Measurements from ENCODE around the gene CRYBG1. TPM values are rescaled to one million over a fixed set of nuclear protein-coding genes. Genes with fewer than 3 reads are reported as not detected.
"Not testable (repeated sequence)": the region's sequence is repeated elsewhere in the genome, so short reads cannot be mapped to it uniquely, and the experiment has no call there.

Gene CRYBG1
- total RNA-seq, 1 experiment from 2014 or later, result not detected

GRCh38 chr6:106534564-106534982 is 174.1 kb downstream of the CRYBG1 start:
- DNase-seq (ENCODE audit: low spot score), result no peak
- in situ Hi-C loops (cut with HindIII; ENCODE audit: low sequenced_read_pairs), result no loop called here

GRCh38 chr6:106535012-106535411 is 174.5 kb downstream of the CRYBG1 start:
- DNase-seq (ENCODE audit: low spot score), result no peak
- in situ Hi-C loops (cut with HindIII; ENCODE audit: low sequenced_read_pairs), result no loop called here

- in situ Hi-C loops (cut with HindIII; ENCODE audit: low sequenced_read_pairs), result no loop called here
- no peak for DNase-seq (ENCODE audit: low spot score)
Observed at GRCh38 chr6:106536357-106536756, 175.8 kb downstream of the CRYBG1 start.

- in situ Hi-C loops (cut with HindIII; ENCODE audit: low sequenced_read_pairs), result no loop called here
- no peak for DNase-seq (ENCODE audit: low spot score)
Observed at GRCh38 chr6:106536851-106537250, 176.3 kb downstream of the CRYBG1 start.

- in situ Hi-C loops (cut with HindIII; ENCODE audit: low sequenced_read_pairs), result no loop called here
- no peak for DNase-seq (ENCODE audit: low spot score)
Observed at GRCh38 chr6:106537662-106538061, 177.1 kb downstream of the CRYBG1 start.

- in situ Hi-C loops (cut with HindIII; ENCODE audit: low sequenced_read_pairs), result no loop called here
- no peak for DNase-seq (ENCODE audit: low spot score)
Observed at GRCh38 chr6:106538145-106538544, 177.6 kb downstream of the CRYBG1 start.

GRCh38 chr6:106539936-106540335 is 179.4 kb downstream of the CRYBG1 start:
- in situ Hi-C loops (cut with HindIII; ENCODE audit: low sequenced_read_pairs), result no loop called here
- DNase-seq (ENCODE audit: low spot score), result no peak

- in situ Hi-C loops (cut with HindIII; ENCODE audit: low sequenced_read_pairs), result no loop called here
Observed at GRCh38 chr6:106540432-106540831, 179.9 kb downstream of the CRYBG1 start.

GRCh38 chr6:106540907-106541306 is 180.4 kb downstream of the CRYBG1 start:
- in situ Hi-C loops (cut with HindIII; ENCODE audit: low sequenced_read_pairs), result no loop called here
- DNase-seq (ENCODE audit: low spot score), result no peak

More at GRCh38 chr6:106540432-106540831, 179.9 kb downstream of the CRYBG1 start:
- no peak for DNase-seq (ENCODE audit: low spot score)

- DNase-seq (ENCODE audit: low spot score), result no peak
- in situ Hi-C loops (cut with HindIII; ENCODE audit: low sequenced_read_pairs), result no loop called here
Observed at GRCh38 chr6:106546261-106546690, 185.8 kb downstream of the CRYBG1 start.

GRCh38 chr6:106546691-106547414 is 186.3 kb downstream of the CRYBG1 start:
- no peak for DNase-seq (ENCODE audit: low spot score)
- in situ Hi-C loops (cut with HindIII; ENCODE audit: low sequenced_read_pairs), result no loop called here

GRCh38 chr6:106547601-106548453 is 187.3 kb downstream of the CRYBG1 start:
- no peak for DNase-seq (ENCODE audit: low spot score)
- in situ Hi-C loops (cut with HindIII; ENCODE audit: low sequenced_read_pairs), result no loop called here

GRCh38 chr6:106548926-106549455 is 188.5 kb downstream of the CRYBG1 start:
- DNase-seq (ENCODE audit: low spot score); in situ Hi-C loops (cut with HindIII; ENCODE audit: low sequenced_read_pairs): not testable (repeated sequence)

GRCh38 chr6:106549521-106549920 is 189.0 kb downstream of the CRYBG1 start:
- DNase-seq (ENCODE audit: low spot score), result no peak
- in situ Hi-C loops (cut with HindIII; ENCODE audit: low sequenced_read_pairs), result no loop called here

- in situ Hi-C loops (cut with HindIII; ENCODE audit: low sequenced_read_pairs), result no loop called here
- no peak for DNase-seq (ENCODE audit: low spot score)
Observed at GRCh38 chr6:106551155-106551554, 190.6 kb downstream of the CRYBG1 start.

- in situ Hi-C loops (cut with HindIII; ENCODE audit: low sequenced_read_pairs), result no loop called here
- DNase-seq (ENCODE audit: low spot score), result no peak
Observed at GRCh38 chr6:106553440-106553839, 192.9 kb downstream of the CRYBG1 start.

- no peak for DNase-seq (ENCODE audit: low spot score)
- in situ Hi-C loops (cut with HindIII; ENCODE audit: low sequenced_read_pairs), result no loop called here
Observed at GRCh38 chr6:106555767-106556166, 195.2 kb downstream of the CRYBG1 start.

- in situ Hi-C loops (cut with HindIII; ENCODE audit: low sequenced_read_pairs), result no loop called here
- peak; percentile 11 for DNase-seq (ENCODE audit: low spot score)
Observed at GRCh38 chr6:106556368-106556960, 195.9 kb downstream of the CRYBG1 start.

GRCh38 chr6:106557837-106558236 is 197.3 kb downstream of the CRYBG1 start:
- DNase-seq (ENCODE audit: low spot score), result no peak
- in situ Hi-C loops (cut with HindIII; ENCODE audit: low sequenced_read_pairs), result no loop called here

- in situ Hi-C loops (cut with HindIII; ENCODE audit: low sequenced_read_pairs), result no loop called here
- DNase-seq (ENCODE audit: low spot score), result no peak
Observed at GRCh38 chr6:106558364-106558763, 197.8 kb downstream of the CRYBG1 start.
